ENCODE data around the gene OPRD1.

The OPRD1 gene

DNA sequence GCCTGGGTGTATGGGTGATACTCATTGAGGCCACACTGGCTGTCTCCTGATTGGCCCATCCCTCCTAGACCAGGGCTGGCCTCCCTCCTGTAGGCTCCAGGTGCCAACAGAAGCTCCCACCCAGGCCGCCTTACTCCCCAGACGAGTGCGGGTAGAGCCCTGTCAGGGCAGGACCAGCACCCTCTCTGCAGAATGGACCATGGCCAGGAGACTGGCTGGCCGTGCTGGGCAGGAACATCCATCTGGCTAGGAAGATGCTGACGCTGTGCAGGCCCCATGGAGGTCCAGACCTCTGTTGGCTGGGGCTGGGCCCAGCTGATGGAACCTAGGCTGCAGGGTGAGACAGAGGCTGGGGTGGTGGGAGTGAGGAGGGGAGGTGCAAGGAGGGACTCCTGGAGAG is 77.4 kb downstream of the OPRD1 start:
- H3K4me2 ChIP-seq (ENCODE audit: low read length), result no peak overlapping the region

GRCh38 chr1:28890435-28890834 is 78.5 kb downstream of the OPRD1 start:
- H3K4me2 ChIP-seq (ENCODE audit: low read length), result no peak overlapping the region
- H3K9ac ChIP-seq (ENCODE audit: low read length), result no peak overlapping the region
- TF ChIP-seq CTCF (IDR thresholded peaks at IDR 0.05; ENCODE audit: low read depth, low read length) (no peak), EZH2phosphoT487 (IDR thresholded peaks at IDR 0.05; ENCODE audit: low read depth) (no peak)
- H3K4me3 ChIP-seq (ENCODE audit: low read length), result no peak overlapping the region
- H3K4me1 ChIP-seq (ENCODE audit: low read length), result peaks cover 25% of the 10 kb centered on the region
- H4K20me1 ChIP-seq (ENCODE audit: insufficient read depth, low read length), result peaks cover 4% of the 10 kb centered on the region
- H3K27me3 ChIP-seq (ENCODE audit: low read depth, low read length), result no peaks in the 10 kb centered on the region
- H3K79me2 ChIP-seq (ENCODE audit: low read length), result peaks cover 34% of the 10 kb centered on the region
- H3K27ac ChIP-seq (ENCODE audit: low read length), result no peak overlapping the region
- peaks cover 6% of the 10 kb centered on the region for H3K36me3 ChIP-seq (replicated peaks; ENCODE audit: low read depth, low read length)
- no peaks in the 10 kb centered on the region for H3K9me3 ChIP-seq (ENCODE audit: insufficient read depth, low read length)
- H2AFZ ChIP-seq (ENCODE audit: low read depth, low read length), result no peak overlapping the region

More for the DNA sequence above, 77.4 kb downstream of the OPRD1 start:
- Histone ChIP-seq H3K4me3 (ENCODE audit: low read length) (no peak overlapping the region), H3K79me2 (ENCODE audit: low read length) (peaks cover 34% of the 10 kb centered on the region), H3K27me3 (ENCODE audit: low read depth, low read length) (no peaks in the 10 kb centered on the region), H3K27ac (ENCODE audit: low read length) (no peak overlapping the region), H4K20me1 (ENCODE audit: insufficient read depth, low read length) (peaks cover 4% of the 10 kb centered on the region), H2AFZ (ENCODE audit: low read depth, low read length) (no peak overlapping the region), H3K36me3 (replicated peaks; ENCODE audit: low read depth, low read length) (peaks cover 4% of the 10 kb centered on the region), H3K9ac (ENCODE audit: low read length) (no peak overlapping the region), H3K9me3 (ENCODE audit: insufficient read depth, low read length) (no peaks in the 10 kb centered on the region), H3K4me1 (ENCODE audit: low read length) (peaks cover 33% of the 10 kb centered on the region)
- no peak for TF ChIP-seq EZH2phosphoT487 (IDR thresholded peaks at IDR 0.05; ENCODE audit: low read depth)
- no peak for TF ChIP-seq CTCF (IDR thresholded peaks at IDR 0.05; ENCODE audit: low read depth, low read length)

DNA sequence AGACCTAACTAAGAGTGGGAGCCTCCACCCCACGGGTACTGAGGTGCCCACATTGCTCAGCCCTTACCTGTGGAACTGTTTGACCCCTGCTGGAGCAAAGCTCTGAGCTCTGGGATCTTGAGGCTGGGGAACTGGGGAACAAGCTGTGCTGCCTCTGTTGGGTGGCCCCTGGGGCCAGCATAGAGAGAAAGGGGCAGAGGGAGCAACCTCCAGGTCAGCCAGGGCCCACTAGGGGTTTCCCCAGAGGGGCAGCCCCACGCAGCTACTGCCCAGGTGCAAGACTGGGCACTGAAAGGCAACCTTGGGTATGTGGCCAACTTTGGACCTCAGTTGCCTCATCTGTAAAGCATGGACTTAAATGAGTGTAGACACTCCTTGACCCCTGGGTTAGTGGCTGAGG is 78.9 kb downstream of the OPRD1 start:
- H3K9me3 ChIP-seq (ENCODE audit: insufficient read depth, low read length), result no peaks in the 10 kb centered on the region
- H3K27ac ChIP-seq (ENCODE audit: low read length), result no peak overlapping the region
- TF ChIP-seq EZH2phosphoT487 (IDR thresholded peaks at IDR 0.05; ENCODE audit: low read depth), result no peak
- no peak for TF ChIP-seq CTCF (IDR thresholded peaks at IDR 0.05; ENCODE audit: low read depth, low read length)
- peaks cover 21% of the 10 kb centered on the region for H3K4me1 ChIP-seq (ENCODE audit: low read length)
- no peak overlapping the region for H3K4me3 ChIP-seq (ENCODE audit: low read length)
- no peak overlapping the region for H3K4me2 ChIP-seq (ENCODE audit: low read length)
- no peak overlapping the region for H3K9ac ChIP-seq (ENCODE audit: low read length)
- no peak overlapping the region for H2AFZ ChIP-seq (ENCODE audit: low read depth, low read length)
- H3K36me3 ChIP-seq (replicated peaks; ENCODE audit: low read depth, low read length), result peaks cover 6% of the 10 kb centered on the region
- H4K20me1 ChIP-seq (ENCODE audit: insufficient read depth, low read length), result peaks cover 4% of the 10 kb centered on the region
- H3K27me3 ChIP-seq (ENCODE audit: low read depth, low read length), result no peaks in the 10 kb centered on the region
- peaks cover 34% of the 10 kb centered on the region for H3K79me2 ChIP-seq (ENCODE audit: low read length)

DNA sequence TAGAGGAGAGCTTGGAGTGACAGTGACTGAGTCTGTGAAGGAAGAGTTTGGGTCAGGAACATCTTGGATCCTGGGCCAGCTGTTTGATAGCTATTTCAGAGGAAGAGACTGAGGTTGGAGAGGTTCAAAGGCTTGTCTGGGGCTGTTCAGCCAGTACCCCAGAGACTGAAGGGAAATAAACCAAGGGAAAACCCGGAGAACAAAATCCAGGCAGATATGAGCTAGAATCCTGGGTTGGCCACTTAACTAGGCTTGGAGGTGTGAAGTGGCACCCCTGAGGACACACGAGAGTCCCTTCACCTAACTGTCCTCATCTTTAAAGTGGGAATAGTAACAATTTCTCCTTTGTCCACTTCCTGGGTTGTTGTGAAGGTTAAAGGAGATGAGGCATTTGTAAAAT is 79.3 kb downstream of the OPRD1 start:
- TF ChIP-seq EZH2phosphoT487 (IDR thresholded peaks at IDR 0.05; ENCODE audit: low read depth) (no peak), CTCF (IDR thresholded peaks at IDR 0.05; ENCODE audit: low read depth, low read length) (no peak)
- Histone ChIP-seq H4K20me1 (ENCODE audit: insufficient read depth, low read length) (peaks cover 4% of the 10 kb centered on the region), H3K4me1 (ENCODE audit: low read length) (peaks cover 17% of the 10 kb centered on the region), H3K9ac (ENCODE audit: low read length) (no peak overlapping the region), H3K9me3 (ENCODE audit: insufficient read depth, low read length) (no peaks in the 10 kb centered on the region), H3K4me3 (ENCODE audit: low read length) (no peak overlapping the region), H2AFZ (ENCODE audit: low read depth, low read length) (no peak overlapping the region), H3K79me2 (ENCODE audit: low read length) (peaks cover 34% of the 10 kb centered on the region), H3K36me3 (replicated peaks; ENCODE audit: low read depth, low read length) (peaks cover 6% of the 10 kb centered on the region), H3K27ac (ENCODE audit: low read length) (no peak overlapping the region), H3K27me3 (ENCODE audit: low read depth, low read length) (no peaks in the 10 kb centered on the region), H3K4me2 (ENCODE audit: low read length) (no peak overlapping the region)
